Left lung (tissue), 10 donors: Measurements from ENCODE around the gene ALOXE3. TPM values are rescaled to one million over a fixed set of nuclear protein-coding genes. Genes with fewer than 3 reads are reported as not detected.

ENCODE experiments used
- ATAC-seq: fragments of 200-7000 bp; cut with Tn5 transposase; one replicate; pipeline ENCODE4 v1.9.1; 2020; ENCODE audit warnings: moderate library complexity
- DNase-seq, 4 donors: peaks; one replicate each; pipeline ENCODE4 v3.0.0-alpha.2; 2013 to 2020
- H3K27ac ChIP-seq, 2 donors: fragments of 200-600 bp; sonication (generic) in 1 of 2; one replicate each; pipeline versions ENCODE4 v1.5.0 to v1.8.0; 2020 to 2021
- H3K27me3 ChIP-seq, 2 donors: fragments of 200-600 bp; sonication (generic) in 1 of 2; one replicate each; pipeline versions ENCODE4 v1.5.0 to v1.8.0; 2020 to 2021
- H3K36me3 ChIP-seq, 2 donors: fragments of 200-600 bp; sonication (generic) in 1 of 2; one replicate each; pipeline versions ENCODE4 v1.5.0 to v1.8.0; 2020 to 2021
- H3K4me1 ChIP-seq, 2 donors: fragments of 200-600 bp; one replicate each; pipeline ENCODE4 v1.8.0; 2021
- H3K4me3 ChIP-seq, 2 donors: fragments of 200-600 bp; sonication (generic) in 1 of 2; one replicate each; pipeline versions ENCODE4 v1.5.0 to v1.8.0; 2020 to 2021; ENCODE audit warnings: mild to moderate bottlenecking in 1 of 2
- H3K9me3 ChIP-seq, 2 donors: fragments of 200-600 bp; sonication (generic) in 1 of 2; one replicate each; pipeline versions ENCODE4 v1.5.0 to v1.8.0; 2020 to 2021
- intact Hi-C, 2 donors: fragments of 100-400 bp; cut with DNase I; formaldehyde crosslinking; loops; one replicate each; pipeline versions ENCODE4 v1.11.2 to v1.14.2; 2022
- polyA plus RNA-seq, 6 donors: library from polyadenylated mRNA; unstranded; fragments of 120-200 nt; gene quantifications; one replicate each; pipeline ENCODE4 v1.2.1, GENCODE V29; 2013; ENCODE audit not compliant: insufficient read length in 6 of 6
- total RNA-seq, 2 donors: library from RNA; stranded (reverse); fragmentation: NEBNext Ultra II Directional; extraction: Animal tissue kit (Norgen Biotek cat#: 25700); gene quantifications; one replicate each; pipeline ENCODE4 v1.2.1, GENCODE V29; 2021
- TF ChIP-seq, protein P1 (sequence below), 2 donors: fragments of 200-600 bp; sonication (generic) in 1 of 2; IDR thresholded peaks; one replicate each; pipeline versions ENCODE4 v1.5.0 to v1.8.0; 2021; ENCODE audit warnings: antibody characterized with exemption in 2 of 2
- donor health status: DM: no; HTN: yes; CAD: no.
- donor health status: DM: no; HTN: no; CAD: no.

ALOXE3 gene
- total and polyA plus RNA-seq, 8 donors = 0.05 to 0.55 (median 0.14) TPM; not detected in 4

- Histone ChIP-seq H3K9me3 (no peaks in the 10 kb centered on the region), H3K36me3 (peaks cover 0 to 26% of the 10 kb centered on the region in 2 donors), H3K4me1 (peaks cover 27 to 85% of the 10 kb centered on the region in 2 donors), H3K4me3 (peak overlapping the region; percentile 74 to 88), H3K27me3 (no peaks in the 10 kb centered on the region), H3K27ac (peak overlapping the region; percentile 97 to 100)
- DNase-seq (peak; percentile 100), ATAC-seq (peak; percentile 67)
- TF ChIP-seq, protein P1, sequence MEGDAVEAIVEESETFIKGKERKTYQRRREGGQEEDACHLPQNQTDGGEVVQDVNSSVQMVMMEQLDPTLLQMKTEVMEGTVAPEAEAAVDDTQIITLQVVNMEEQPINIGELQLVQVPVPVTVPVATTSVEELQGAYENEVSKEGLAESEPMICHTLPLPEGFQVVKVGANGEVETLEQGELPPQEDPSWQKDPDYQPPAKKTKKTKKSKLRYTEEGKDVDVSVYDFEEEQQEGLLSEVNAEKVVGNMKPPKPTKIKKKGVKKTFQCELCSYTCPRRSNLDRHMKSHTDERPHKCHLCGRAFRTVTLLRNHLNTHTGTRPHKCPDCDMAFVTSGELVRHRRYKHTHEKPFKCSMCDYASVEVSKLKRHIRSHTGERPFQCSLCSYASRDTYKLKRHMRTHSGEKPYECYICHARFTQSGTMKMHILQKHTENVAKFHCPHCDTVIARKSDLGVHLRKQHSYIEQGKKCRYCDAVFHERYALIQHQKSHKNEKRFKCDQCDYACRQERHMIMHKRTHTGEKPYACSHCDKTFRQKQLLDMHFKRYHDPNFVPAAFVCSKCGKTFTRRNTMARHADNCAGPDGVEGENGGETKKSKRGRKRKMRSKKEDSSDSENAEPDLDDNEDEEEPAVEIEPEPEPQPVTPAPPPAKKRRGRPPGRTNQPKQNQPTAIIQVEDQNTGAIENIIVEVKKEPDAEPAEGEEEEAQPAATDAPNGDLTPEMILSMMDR (IDR thresholded peaks at IDR 0.05) = no peak
- intact Hi-C loops = no loop called here
Measured at GRCh38 chr17:8156246-8156992, 38.1 kb upstream of the ALOXE3 start.

- peak overlapping the region; percentile 97 to 100 for H3K27ac ChIP-seq
- peaks cover 23 to 85% of the 10 kb centered on the region in 2 donors for H3K4me1 ChIP-seq
- DNase-seq (no peak), ATAC-seq (no peak)
- no peaks in the 10 kb centered on the region for H3K27me3 ChIP-seq
- H3K36me3 ChIP-seq = peaks cover 0 to 21% of the 10 kb centered on the region in 2 donors
- H3K4me3 ChIP-seq = peak overlapping the region; percentile 74 to 88
- H3K9me3 ChIP-seq = no peaks in the 10 kb centered on the region
- intact Hi-C loops = no loop called here
- TF ChIP-seq, protein P1 (IDR thresholded peaks at IDR 0.05) = no peak
Measured at GRCh38 chr17:8155996-8156245, 37.6 kb upstream of the ALOXE3 start.

DNA sequence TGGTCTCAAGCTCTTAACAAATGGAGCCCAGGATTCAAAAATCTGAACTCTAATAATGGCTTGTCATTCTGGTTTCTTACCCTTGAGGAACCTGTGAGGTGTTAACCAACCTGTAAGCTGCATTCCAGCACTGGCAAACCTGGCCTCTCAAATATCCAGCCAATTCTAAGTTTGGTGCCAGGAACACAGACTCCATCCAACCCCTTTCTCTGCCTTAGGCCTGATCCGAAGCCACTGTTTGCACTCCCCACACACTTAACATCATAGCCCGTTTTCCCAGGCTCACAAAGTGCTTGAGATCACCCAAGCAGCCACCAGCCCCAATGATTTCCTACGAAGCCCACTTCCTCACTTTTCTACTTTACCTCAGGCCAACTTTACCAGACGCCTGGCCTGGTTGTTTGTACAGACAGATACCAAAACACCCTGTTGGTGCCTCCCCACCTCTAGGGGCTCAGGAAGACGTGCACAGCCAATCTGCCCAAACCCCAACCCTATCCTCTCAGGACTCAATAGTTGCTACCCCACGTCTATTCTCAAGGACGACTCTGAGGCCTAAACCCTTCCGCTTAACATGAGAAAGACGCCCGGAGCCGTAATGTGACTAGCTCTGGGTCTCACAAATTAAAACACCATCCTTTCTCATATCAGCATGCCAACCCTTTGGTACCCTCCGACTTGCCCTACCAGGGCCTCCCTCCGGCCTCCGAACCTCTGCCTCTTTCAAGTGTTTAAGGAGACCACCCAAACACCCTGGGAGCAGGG lies 37.1 kb upstream of the ALOXE3 start:
- DNase-seq (peak in 1 of 4 donors; percentile 77), ATAC-seq (no peak)
- Histone ChIP-seq H3K4me1 (peaks cover 28 to 85% of the 10 kb centered on the region in 2 donors), H3K36me3 (peaks cover 0 to 23% of the 10 kb centered on the region in 2 donors), H3K27me3 (no peaks in the 10 kb centered on the region), H3K27ac (peak overlapping the region; percentile 97 to 100), H3K4me3 (peak overlapping the region; percentile 74 to 88), H3K9me3 (no peaks in the 10 kb centered on the region)
- intact Hi-C loops = no loop called here
- TF ChIP-seq, protein P1 (IDR thresholded peaks at IDR 0.05) = no peak

GRCh38 chr17:8154608-8155155 lies 36.4 kb upstream of the ALOXE3 start:
- Histone ChIP-seq H3K9me3 (no peaks in the 10 kb centered on the region), H3K4me1 (peaks cover 31 to 86% of the 10 kb centered on the region in 2 donors), H3K27ac (peak overlapping the region; percentile 97 to 100), H3K27me3 (no peaks in the 10 kb centered on the region), H3K36me3 (peaks cover 0 to 24% of the 10 kb centered on the region in 2 donors), H3K4me3 (peak overlapping the region; percentile 74 to 88)
- TF ChIP-seq, protein P1 (IDR thresholded peaks at IDR 0.05) = no peak
- DNase-seq = no peak
- intact Hi-C loops = no loop called here
- no peak for ATAC-seq
